Kidney glomerular epithelial cell (primary cell): ENCODE data around the gene MAP1LC3C.
"Not testable (repeated sequence)": the region's sequence is repeated elsewhere in the genome, so short reads cannot be mapped to it uniquely, and the experiment has no call there.

Experiments used
- DNase-seq: peaks from one replicate; lab custom pipeline; 2025; lab: John Stamatoyannopoulos, UW

Gene MAP1LC3C

GRCh38 chr1:241992734-241993133, 6.2 kb downstream of the MAP1LC3C start:
- DNase-seq, result no peak

GRCh38 chr1:241990040-241990439, 8.9 kb downstream of the MAP1LC3C start:
- DNase-seq, result peak; percentile 47

- not testable (repeated sequence) for DNase-seq
Measured at GRCh38 chr1:241988389-241988930, 10.4 kb downstream of the MAP1LC3C start.

- DNase-seq, result peak; percentile 4
Measured at GRCh38 chr1:241985787-241986186, 13.1 kb downstream of the MAP1LC3C start.

GRCh38 chr1:241979926-241980325, 19.0 kb downstream of the MAP1LC3C start:
- DNase-seq, result no peak

- DNase-seq, result no peak
Measured at GRCh38 chr1:241979071-241979470, 19.8 kb downstream of the MAP1LC3C start.

GRCh38 chr1:241976229-241976628, 22.7 kb downstream of the MAP1LC3C start:
- no peak for DNase-seq

- peak; percentile 18 for DNase-seq
Measured at GRCh38 chr1:241972703-241973369, 26.1 kb downstream of the MAP1LC3C start.

- DNase-seq, result no peak
Measured at GRCh38 chr1:241968611-241969010, 30.3 kb downstream of the MAP1LC3C start.

- no peak for DNase-seq
Measured at GRCh38 chr1:241964550-241965282, 34.2 kb downstream of the MAP1LC3C start.

GRCh38 chr1:241963722-241964121, 35.2 kb downstream of the MAP1LC3C start:
- no peak for DNase-seq

GRCh38 chr1:241962153-241962552, 36.7 kb downstream of the MAP1LC3C start:
- DNase-seq, result no peak

GRCh38 chr1:241957692-241958494, 41.0 kb downstream of the MAP1LC3C start, which contains the start of gene BECN2:
BECN2 (plus strand) TSS chr1:241957767; CDS start chr1:241957767, 0 bp downstream.
- DNase-seq, result no peak

- no peak for DNase-seq
Measured at GRCh38 chr1:241950390-241950789, 48.5 kb downstream of the MAP1LC3C start.

- DNase-seq, result no peak
Measured at GRCh38 chr1:241947354-241947753, 51.5 kb downstream of the MAP1LC3C start.
